DOHH2 (cell line): Measurements from ENCODE around the gene ZNF366.

Experiments used
- H3F3A ChIP-seq: fragments of 200-600 bp; sonication (generic), shearing (Covaris generic); 2 replicates; pipeline ENCODE4 v1.6.0; 2016; ENCODE audit warnings: antibody characterized with exemption, mild to moderate bottlenecking; ENCODE audit not compliant: control insufficient read depth, insufficient read depth
- H3K27ac ChIP-seq: fragments of 200-600 bp; sonication (generic); 2 replicates; pipeline ENCODE4 v1.5.1; 2014; ENCODE audit warnings: low read depth, mild to moderate bottlenecking, low read length, moderate library complexity
- H3K27me3 ChIP-seq: fragments of 200-600 bp; sonication (generic); 2 replicates; pipeline ENCODE4 v1.6.1; 2014; ENCODE audit warnings: mild to moderate bottlenecking, low read length, mixed read lengths; ENCODE audit not compliant: control insufficient read depth
- H3K36me3 ChIP-seq: fragments of 200-600 bp; sonication (generic); 2 replicates; pipeline ENCODE4 v1.6.1; 2014; ENCODE audit warnings: mild to moderate bottlenecking, low read length, moderate library complexity, mixed read lengths; ENCODE audit not compliant: control insufficient read depth
- H3K4me1 ChIP-seq: fragments of 200-600 bp; sonication (generic); 2 replicates; pipeline ENCODE4 v1.6.1; 2014; ENCODE audit warnings: mild to moderate bottlenecking, low read length, mixed read lengths; ENCODE audit not compliant: control insufficient read depth
- H3K4me2 ChIP-seq: fragments of 200-600 bp; sonication (generic); 2 replicates; pipeline ENCODE4 v1.6.0; 2014; ENCODE audit warnings: mild to moderate bottlenecking, low read length, moderate library complexity
- H3K4me3 ChIP-seq: fragments of 200-600 bp; sonication (generic); 2 replicates; pipeline ENCODE4 v1.5.1; 2014; ENCODE audit warnings: mild to moderate bottlenecking, low read length, mixed read lengths
- H3K79me2 ChIP-seq: fragments of 200-600 bp; sonication (generic); 2 replicates; pipeline ENCODE4 v1.6.1; 2014; ENCODE audit warnings: mild to moderate bottlenecking, low read length, mixed read lengths; ENCODE audit not compliant: control insufficient read depth
- H3K9me2 ChIP-seq: fragments of 200-600 bp; sonication (generic); replicated peaks from 2 replicates; pipeline ENCODE4 v1.6.1; 2014; ENCODE audit warnings: mild to moderate bottlenecking, low read length, mixed read lengths; ENCODE audit not compliant: control insufficient read depth
- H3K9me3 ChIP-seq: fragments of 200-600 bp; sonication (generic); 2 replicates; pipeline ENCODE4 v1.6.1; 2014; ENCODE audit warnings: antibody characterized with exemption, low read length, mixed read lengths; ENCODE audit not compliant: control insufficient read depth, insufficient read depth
- H4K20me1 ChIP-seq: fragments of 200-600 bp; sonication (generic); 2 replicates; pipeline ENCODE4 v1.6.0; 2014; ENCODE audit warnings: low read depth, mild to moderate bottlenecking, antibody characterized with exemption, low read length, moderate library complexity; ENCODE audit not compliant: control insufficient read depth, insufficient read depth
- EZH2phosphoT487 ChIP-seq: fragments of 200-600 bp; sonication (generic); IDR thresholded peaks from 2 replicates; pipeline ENCODE4 v1.6.1; 2017; ENCODE audit warnings: borderline replicate concordance, mild to moderate bottlenecking, antibody characterized with exemption, low read length, moderate library complexity, mixed read lengths
- TF ChIP-seq, protein P1 (sequence below): fragments of 200-600 bp; sonication (generic); IDR thresholded peaks from one replicate; pipeline ENCODE4 v1.5.1; 2014; ENCODE audit warnings: antibody characterized with exemption, mild to moderate bottlenecking, low read depth, low read length; ENCODE audit not compliant: poor library complexity, severe bottlenecking

Gene ZNF366

DNA sequence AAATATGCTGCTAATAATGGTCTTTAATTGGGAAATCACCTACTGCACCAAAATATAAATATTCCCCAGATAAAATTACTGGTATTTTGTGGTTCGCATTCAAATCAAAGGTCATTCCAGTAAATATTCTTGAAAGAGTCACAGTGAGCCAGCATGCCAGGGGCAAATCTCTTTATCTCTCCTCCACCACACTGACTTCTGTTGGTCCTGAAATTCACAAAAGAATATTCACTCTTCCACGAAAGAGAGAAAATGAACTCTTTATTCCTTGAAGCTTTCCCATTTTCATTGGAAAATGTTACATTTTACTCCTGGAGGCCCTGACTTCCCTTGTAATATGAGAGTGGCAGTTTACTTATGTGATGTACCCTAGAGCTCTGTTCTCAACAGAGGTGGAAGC lies 39.7 kb downstream of the ZNF366 start:
- H3F3A ChIP-seq, result no peaks in the 10 kb centered on the region
- no peak overlapping the region for H3K27ac ChIP-seq
- H3K4me3 ChIP-seq, result no peak overlapping the region
- H4K20me1 ChIP-seq, result no peaks in the 10 kb centered on the region
- H3K4me2 ChIP-seq, result no peak overlapping the region
- no peaks in the 10 kb centered on the region for H3K9me2 ChIP-seq
- peaks cover 9% of the 10 kb centered on the region for H3K27me3 ChIP-seq
- no peaks in the 10 kb centered on the region for H3K36me3 ChIP-seq
- H3K4me1 ChIP-seq, result no peaks in the 10 kb centered on the region
- TF ChIP-seq EZH2phosphoT487, result no peak
- TF ChIP-seq, protein P1, sequence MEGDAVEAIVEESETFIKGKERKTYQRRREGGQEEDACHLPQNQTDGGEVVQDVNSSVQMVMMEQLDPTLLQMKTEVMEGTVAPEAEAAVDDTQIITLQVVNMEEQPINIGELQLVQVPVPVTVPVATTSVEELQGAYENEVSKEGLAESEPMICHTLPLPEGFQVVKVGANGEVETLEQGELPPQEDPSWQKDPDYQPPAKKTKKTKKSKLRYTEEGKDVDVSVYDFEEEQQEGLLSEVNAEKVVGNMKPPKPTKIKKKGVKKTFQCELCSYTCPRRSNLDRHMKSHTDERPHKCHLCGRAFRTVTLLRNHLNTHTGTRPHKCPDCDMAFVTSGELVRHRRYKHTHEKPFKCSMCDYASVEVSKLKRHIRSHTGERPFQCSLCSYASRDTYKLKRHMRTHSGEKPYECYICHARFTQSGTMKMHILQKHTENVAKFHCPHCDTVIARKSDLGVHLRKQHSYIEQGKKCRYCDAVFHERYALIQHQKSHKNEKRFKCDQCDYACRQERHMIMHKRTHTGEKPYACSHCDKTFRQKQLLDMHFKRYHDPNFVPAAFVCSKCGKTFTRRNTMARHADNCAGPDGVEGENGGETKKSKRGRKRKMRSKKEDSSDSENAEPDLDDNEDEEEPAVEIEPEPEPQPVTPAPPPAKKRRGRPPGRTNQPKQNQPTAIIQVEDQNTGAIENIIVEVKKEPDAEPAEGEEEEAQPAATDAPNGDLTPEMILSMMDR, result no peak
- no peaks in the 10 kb centered on the region for H3K9me3 ChIP-seq
- no peaks in the 10 kb centered on the region for H3K79me2 ChIP-seq

DNA sequence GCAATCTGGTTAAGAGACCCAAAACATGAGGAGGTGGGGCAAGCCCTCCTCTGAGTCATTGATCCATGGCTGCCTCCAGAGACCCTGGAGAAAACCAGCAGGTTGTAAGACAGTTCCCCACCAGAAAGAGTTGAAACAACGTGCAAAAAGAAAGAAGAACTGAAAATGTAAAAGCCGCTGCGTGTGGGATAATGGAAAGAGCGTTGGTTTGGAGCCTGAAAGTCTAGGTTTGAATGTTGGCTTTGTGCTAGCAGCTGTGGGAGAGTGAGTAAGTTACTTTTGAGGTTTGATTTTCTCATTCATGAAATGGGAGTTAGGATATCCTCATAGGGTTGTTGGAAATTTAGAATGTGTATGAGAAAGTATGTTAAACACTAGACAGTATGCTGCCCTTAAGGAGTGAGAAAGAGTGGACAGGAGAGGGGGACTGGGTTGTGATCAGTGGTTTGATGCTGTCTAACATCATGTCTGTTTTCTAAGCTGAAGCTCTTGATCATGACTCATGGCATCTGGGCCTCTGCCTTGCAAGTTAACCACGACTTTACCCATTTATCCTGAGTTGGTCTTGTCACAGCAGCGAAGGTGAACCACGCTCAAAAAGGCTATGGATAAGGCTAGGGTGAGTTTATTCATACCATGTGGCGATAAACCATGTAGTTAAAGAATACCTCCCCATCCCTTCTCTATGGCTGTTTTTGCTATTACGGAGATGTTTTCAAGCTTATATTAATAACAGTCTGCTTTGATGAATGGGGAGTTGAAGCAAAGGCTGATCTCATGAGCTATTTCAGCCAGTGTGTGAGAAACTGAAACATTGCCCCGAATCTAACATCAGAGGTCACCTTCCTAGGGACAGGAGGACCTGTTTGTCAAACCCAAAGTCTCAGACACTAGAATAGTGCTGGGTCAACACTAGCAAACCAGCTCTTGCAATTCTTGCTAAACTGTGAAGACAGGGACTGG lies 41.3 kb downstream of the ZNF366 start:
- H3K4me2 ChIP-seq, result no peak overlapping the region

DNA sequence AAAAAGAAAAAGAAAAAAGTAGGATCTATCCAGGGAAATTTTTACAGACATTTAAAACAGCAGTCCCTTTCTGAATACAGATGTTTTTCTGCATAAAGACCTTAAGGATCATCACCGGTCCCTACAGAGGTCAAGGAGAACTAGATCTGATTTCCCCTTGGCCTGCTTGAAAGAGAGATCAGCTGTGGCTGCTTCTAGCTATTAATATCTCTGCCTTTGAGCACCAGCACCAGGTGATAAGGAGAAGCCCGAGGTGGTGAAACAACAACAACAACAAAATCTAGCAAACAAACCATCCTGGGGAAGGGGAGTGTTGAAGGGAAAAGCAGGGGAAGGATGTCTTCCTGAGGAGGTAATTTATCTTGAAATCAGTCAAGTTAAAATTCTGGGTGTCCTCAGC lies 42.1 kb downstream of the ZNF366 start:
- Histone ChIP-seq H3F3A (no peaks in the 10 kb centered on the region), H3K27me3 (peaks cover 9% of the 10 kb centered on the region), H3K4me3 (no peak overlapping the region), H3K27ac (no peak overlapping the region), H3K4me2 (no peak overlapping the region), H3K4me1 (no peaks in the 10 kb centered on the region), H3K79me2 (no peaks in the 10 kb centered on the region), H3K9me3 (no peaks in the 10 kb centered on the region), H3K9me2 (no peaks in the 10 kb centered on the region), H4K20me1 (no peaks in the 10 kb centered on the region), H3K36me3 (no peaks in the 10 kb centered on the region)
- TF ChIP-seq, protein P1, result no peak
- no peak for TF ChIP-seq EZH2phosphoT487

More for the DNA sequence above, 41.3 kb downstream of the ZNF366 start:
- no peaks in the 10 kb centered on the region for H3K36me3 ChIP-seq
- TF ChIP-seq, protein P1, result no peak
- no peak for TF ChIP-seq EZH2phosphoT487
- H3K27me3 ChIP-seq, result peaks cover 9% of the 10 kb centered on the region
- no peak overlapping the region for H3K27ac ChIP-seq
- no peaks in the 10 kb centered on the region for H4K20me1 ChIP-seq
- H3K9me2 ChIP-seq, result no peaks in the 10 kb centered on the region
- no peaks in the 10 kb centered on the region for H3K9me3 ChIP-seq
- H3K4me1 ChIP-seq, result no peaks in the 10 kb centered on the region
- no peak overlapping the region for H3K4me3 ChIP-seq
- no peaks in the 10 kb centered on the region for H3F3A ChIP-seq
- no peaks in the 10 kb centered on the region for H3K79me2 ChIP-seq
